ENCODE data around the gene MTG1. TPM values are rescaled to one million over a fixed set of nuclear protein-coding genes. Genes with fewer than 3 reads are reported as not detected.

MTG1 gene
- total RNA-seq: 21.9 TPM

- Histone ChIP-seq H3K9ac (ENCODE audit: low read depth in 1 of 3, low read length in 3 of 3) (peak within 1 kb of the TSS; percentile 92 to 97 (median 94)), H3K36me3 (ENCODE audit: control insufficient read depth in 3 of 3, insufficient read depth in 3 of 3, low read length in 3 of 3) (peaks cover 26 to 31% (median 30%) of the 10 kb centered on the region in 3 donors), H3K27me3 (ENCODE audit: control insufficient read depth in 3 of 3, insufficient read depth in 3 of 3, low read length in 3 of 3) (no peaks in the 10 kb centered on the region), H3K9me3 (ENCODE audit: control insufficient read depth in 3 of 3, low read length in 3 of 3) (no peaks in the 10 kb centered on the region), H3K4me1 (ENCODE audit: control insufficient read depth in 3 of 3, insufficient read depth in 3 of 3, low read length in 3 of 3) (peaks cover 5 to 9% (median 6%) of the 10 kb centered on the region in 3 donors), H3K4me3 (ENCODE audit: low read length in 3 of 3) (peak within 1 kb of the TSS; percentile 81 to 95 (median 88)), H3K27ac (ENCODE audit: low read depth, low read length) (peak within 1 kb of the TSS; percentile 76)
Measured at GRCh38 chr10:133394064-133394663, at the start of gene MTG1. MTG1 (plus strand) TSS chr10:133394157; CDS start chr10:133394221, 64 bp downstream.

GRCh38 chr10:133344236-133344635, 49.7 kb upstream of the MTG1 start:
- Histone ChIP-seq H3K27me3 (ENCODE audit: control insufficient read depth in 3 of 3, insufficient read depth in 3 of 3, low read length in 3 of 3) (peaks cover 44 to 60% (median 51%) of the 10 kb centered on the region in 3 donors), H3K9me3 (ENCODE audit: control insufficient read depth in 3 of 3, low read length in 3 of 3) (no peaks in the 10 kb centered on the region), H3K4me1 (ENCODE audit: control insufficient read depth in 3 of 3, insufficient read depth in 3 of 3, low read length in 3 of 3) (no peaks in the 10 kb centered on the region), H3K27ac (ENCODE audit: low read depth, low read length) (no peak overlapping the region), H3K36me3 (ENCODE audit: control insufficient read depth in 3 of 3, insufficient read depth in 3 of 3, low read length in 3 of 3) (no peaks in the 10 kb centered on the region), H3K4me3 (ENCODE audit: low read length in 3 of 3) (no peak overlapping the region), H3K9ac (ENCODE audit: low read depth in 1 of 3, low read length in 3 of 3) (no peak overlapping the region)

GRCh38 chr10:133346413-133346812, 47.5 kb upstream of the MTG1 start:
- no peak overlapping the region for H3K9ac ChIP-seq (ENCODE audit: low read depth in 1 of 3, low read length in 3 of 3)
- H3K9me3 ChIP-seq (ENCODE audit: control insufficient read depth in 3 of 3, low read length in 3 of 3): no peaks in the 10 kb centered on the region
- no peaks in the 10 kb centered on the region for H3K4me1 ChIP-seq (ENCODE audit: control insufficient read depth in 3 of 3, insufficient read depth in 3 of 3, low read length in 3 of 3)
- peaks cover 34 to 61% (median 59%) of the 10 kb centered on the region in 3 donors for H3K27me3 ChIP-seq (ENCODE audit: control insufficient read depth in 3 of 3, insufficient read depth in 3 of 3, low read length in 3 of 3)
- no peaks in the 10 kb centered on the region for H3K36me3 ChIP-seq (ENCODE audit: control insufficient read depth in 3 of 3, insufficient read depth in 3 of 3, low read length in 3 of 3)
- no peak overlapping the region for H3K27ac ChIP-seq (ENCODE audit: low read depth, low read length)
- H3K4me3 ChIP-seq (ENCODE audit: low read length in 3 of 3): no peak overlapping the region

- Histone ChIP-seq H3K27me3 (ENCODE audit: control insufficient read depth in 3 of 3, insufficient read depth in 3 of 3, low read length in 3 of 3) (peaks cover 28 to 64% (median 57%) of the 10 kb centered on the region in 3 donors), H3K4me3 (ENCODE audit: low read length in 3 of 3) (no peak overlapping the region), H3K4me1 (ENCODE audit: control insufficient read depth in 3 of 3, insufficient read depth in 3 of 3, low read length in 3 of 3) (no peaks in the 10 kb centered on the region), H3K9ac (ENCODE audit: low read depth in 1 of 3, low read length in 3 of 3) (no peak overlapping the region), H3K9me3 (ENCODE audit: control insufficient read depth in 3 of 3, low read length in 3 of 3) (no peaks in the 10 kb centered on the region), H3K27ac (ENCODE audit: low read depth, low read length) (no peak overlapping the region), H3K36me3 (ENCODE audit: control insufficient read depth in 3 of 3, insufficient read depth in 3 of 3, low read length in 3 of 3) (no peaks in the 10 kb centered on the region)
Measured at GRCh38 chr10:133347710-133348517, 46.0 kb upstream of the MTG1 start.

- no peaks in the 10 kb centered on the region for H3K36me3 ChIP-seq (ENCODE audit: control insufficient read depth in 3 of 3, insufficient read depth in 3 of 3, low read length in 3 of 3)
- H3K27ac ChIP-seq (ENCODE audit: low read depth, low read length): no peak overlapping the region
Measured at GRCh38 chr10:133349160-133349568, 44.8 kb upstream of the MTG1 start.

GRCh38 chr10:133349577-133350011, 44.4 kb upstream of the MTG1 start:
- peaks cover 26 to 61% (median 51%) of the 10 kb centered on the region in 3 donors for H3K27me3 ChIP-seq (ENCODE audit: control insufficient read depth in 3 of 3, insufficient read depth in 3 of 3, low read length in 3 of 3)
- no peak overlapping the region for H3K9ac ChIP-seq (ENCODE audit: low read depth in 1 of 3, low read length in 3 of 3)
- no peak overlapping the region for H3K27ac ChIP-seq (ENCODE audit: low read depth, low read length)
- H3K4me1 ChIP-seq (ENCODE audit: control insufficient read depth in 3 of 3, insufficient read depth in 3 of 3, low read length in 3 of 3): no peaks in the 10 kb centered on the region
- H3K4me3 ChIP-seq (ENCODE audit: low read length in 3 of 3): no peak overlapping the region
- no peaks in the 10 kb centered on the region for H3K36me3 ChIP-seq (ENCODE audit: control insufficient read depth in 3 of 3, insufficient read depth in 3 of 3, low read length in 3 of 3)
- no peaks in the 10 kb centered on the region for H3K9me3 ChIP-seq (ENCODE audit: control insufficient read depth in 3 of 3, low read length in 3 of 3)

More at GRCh38 chr10:133349160-133349568, 44.8 kb upstream of the MTG1 start:
- no peak overlapping the region for H3K4me3 ChIP-seq (ENCODE audit: low read length in 3 of 3)
- H3K27me3 ChIP-seq (ENCODE audit: control insufficient read depth in 3 of 3, insufficient read depth in 3 of 3, low read length in 3 of 3): peaks cover 25 to 56% (median 52%) of the 10 kb centered on the region in 3 donors
- no peaks in the 10 kb centered on the region for H3K9me3 ChIP-seq (ENCODE audit: control insufficient read depth in 3 of 3, low read length in 3 of 3)
- H3K9ac ChIP-seq (ENCODE audit: low read depth in 1 of 3, low read length in 3 of 3): no peak overlapping the region
- H3K4me1 ChIP-seq (ENCODE audit: control insufficient read depth in 3 of 3, insufficient read depth in 3 of 3, low read length in 3 of 3): no peaks in the 10 kb centered on the region

- no peak overlapping the region for H3K9ac ChIP-seq (ENCODE audit: low read depth in 1 of 3, low read length in 3 of 3)
- H3K9me3 ChIP-seq (ENCODE audit: control insufficient read depth in 3 of 3, low read length in 3 of 3): no peaks in the 10 kb centered on the region
- H3K4me1 ChIP-seq (ENCODE audit: control insufficient read depth in 3 of 3, insufficient read depth in 3 of 3, low read length in 3 of 3): no peaks in the 10 kb centered on the region
- H3K27ac ChIP-seq (ENCODE audit: low read depth, low read length): no peak overlapping the region
- H3K4me3 ChIP-seq (ENCODE audit: low read length in 3 of 3): no peak overlapping the region
- no peaks in the 10 kb centered on the region for H3K36me3 ChIP-seq (ENCODE audit: control insufficient read depth in 3 of 3, insufficient read depth in 3 of 3, low read length in 3 of 3)
- H3K27me3 ChIP-seq (ENCODE audit: control insufficient read depth in 3 of 3, insufficient read depth in 3 of 3, low read length in 3 of 3): peaks cover 26 to 58% (median 44%) of the 10 kb centered on the region in 3 donors
Measured at GRCh38 chr10:133350283-133350949, 43.5 kb upstream of the MTG1 start.

- Histone ChIP-seq H3K36me3 (ENCODE audit: control insufficient read depth in 3 of 3, insufficient read depth in 3 of 3, low read length in 3 of 3) (no peaks in the 10 kb centered on the region), H3K9me3 (ENCODE audit: control insufficient read depth in 3 of 3, low read length in 3 of 3) (no peaks in the 10 kb centered on the region), H3K4me3 (ENCODE audit: low read length in 3 of 3) (no peak overlapping the region), H3K9ac (ENCODE audit: low read depth in 1 of 3, low read length in 3 of 3) (no peak overlapping the region), H3K27ac (ENCODE audit: low read depth, low read length) (no peak overlapping the region), H3K27me3 (ENCODE audit: control insufficient read depth in 3 of 3, insufficient read depth in 3 of 3, low read length in 3 of 3) (peaks cover 29 to 62% (median 44%) of the 10 kb centered on the region in 3 donors), H3K4me1 (ENCODE audit: control insufficient read depth in 3 of 3, insufficient read depth in 3 of 3, low read length in 3 of 3) (no peaks in the 10 kb centered on the region)
Measured at GRCh38 chr10:133350950-133351329, 43.0 kb upstream of the MTG1 start.

- no peak overlapping the region for H3K4me3 ChIP-seq (ENCODE audit: low read length in 3 of 3)
- no peak overlapping the region for H3K27ac ChIP-seq (ENCODE audit: low read depth, low read length)
- no peak overlapping the region for H3K9ac ChIP-seq (ENCODE audit: low read depth in 1 of 3, low read length in 3 of 3)
- no peaks in the 10 kb centered on the region for H3K9me3 ChIP-seq (ENCODE audit: control insufficient read depth in 3 of 3, low read length in 3 of 3)
- peaks cover 2 to 4% (median 3%) of the 10 kb centered on the region in 3 donors for H3K4me1 ChIP-seq (ENCODE audit: control insufficient read depth in 3 of 3, insufficient read depth in 3 of 3, low read length in 3 of 3)
- H3K36me3 ChIP-seq (ENCODE audit: control insufficient read depth in 3 of 3, insufficient read depth in 3 of 3, low read length in 3 of 3): no peaks in the 10 kb centered on the region
- peaks cover 34 to 65% (median 49%) of the 10 kb centered on the region in 3 donors for H3K27me3 ChIP-seq (ENCODE audit: control insufficient read depth in 3 of 3, insufficient read depth in 3 of 3, low read length in 3 of 3)
Measured at GRCh38 chr10:133351408-133352318, 42.3 kb upstream of the MTG1 start.
